Omental fat pad (tissue), 4 donors: Measurements from ENCODE around the gene CCDC171. TPM values are rescaled to one million over a fixed set of nuclear protein-coding genes. Genes with fewer than 3 reads are reported as not detected.

ENCODE experiments used
- ATAC-seq: fragments of 150-250 bp; one replicate; pipeline ENCODE4 v1.9.1; 2016; ENCODE audit warnings: mild to moderate bottlenecking, moderate library complexity; ENCODE audit not compliant: low FRiP score
- DNase-seq: peaks from one replicate; pipeline ENCODE4 v3.0.0-alpha.2; 2019; ENCODE audit warnings: low spot score
- total RNA-seq, 4 donors: library from RNA; depleted of rRNA; stranded (reverse); fragments of >200 nt; gene quantifications; one replicate each; pipeline ENCODE4 v1.1.0, GENCODE V29; 2016
- TF ChIP-seq, protein P1 (sequence below), 3 donors: fragments of 450-650 bp; IDR thresholded peaks; one replicate each; pipeline ENCODE4 v1.5.1; 2016 to 2017; ENCODE audit warnings: antibody characterized with exemption in 3 of 3, mild to moderate bottlenecking in 3 of 3, moderate library complexity in 2 of 3

The CCDC171 gene
- total RNA-seq, 4 donors from 2014 or later, result 1.1 to 5.0 (median 2.1) TPM

DNA sequence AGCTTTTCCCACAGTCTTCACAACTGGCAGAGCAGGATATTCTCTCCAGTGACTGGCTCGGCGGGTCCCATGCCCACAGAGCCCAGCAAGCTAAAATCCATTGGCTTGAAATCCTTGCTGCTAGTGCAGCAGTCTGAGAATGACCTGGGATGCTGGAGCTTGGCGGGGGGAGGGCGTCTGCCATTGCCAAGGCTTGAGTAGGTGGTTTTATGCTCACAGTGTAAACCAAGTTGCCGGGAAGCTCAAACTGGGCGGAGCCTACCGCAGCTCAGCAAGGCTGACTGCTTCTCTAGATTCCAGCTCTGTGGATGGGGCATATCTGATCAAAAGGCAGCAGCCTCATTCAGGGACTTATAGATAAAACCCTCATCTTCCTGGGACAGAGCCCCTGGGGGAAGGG, 194.1 kb downstream of the CCDC171 start:
- ATAC-seq (no peak), DNase-seq (no peak)
- TF ChIP-seq, protein P1, sequence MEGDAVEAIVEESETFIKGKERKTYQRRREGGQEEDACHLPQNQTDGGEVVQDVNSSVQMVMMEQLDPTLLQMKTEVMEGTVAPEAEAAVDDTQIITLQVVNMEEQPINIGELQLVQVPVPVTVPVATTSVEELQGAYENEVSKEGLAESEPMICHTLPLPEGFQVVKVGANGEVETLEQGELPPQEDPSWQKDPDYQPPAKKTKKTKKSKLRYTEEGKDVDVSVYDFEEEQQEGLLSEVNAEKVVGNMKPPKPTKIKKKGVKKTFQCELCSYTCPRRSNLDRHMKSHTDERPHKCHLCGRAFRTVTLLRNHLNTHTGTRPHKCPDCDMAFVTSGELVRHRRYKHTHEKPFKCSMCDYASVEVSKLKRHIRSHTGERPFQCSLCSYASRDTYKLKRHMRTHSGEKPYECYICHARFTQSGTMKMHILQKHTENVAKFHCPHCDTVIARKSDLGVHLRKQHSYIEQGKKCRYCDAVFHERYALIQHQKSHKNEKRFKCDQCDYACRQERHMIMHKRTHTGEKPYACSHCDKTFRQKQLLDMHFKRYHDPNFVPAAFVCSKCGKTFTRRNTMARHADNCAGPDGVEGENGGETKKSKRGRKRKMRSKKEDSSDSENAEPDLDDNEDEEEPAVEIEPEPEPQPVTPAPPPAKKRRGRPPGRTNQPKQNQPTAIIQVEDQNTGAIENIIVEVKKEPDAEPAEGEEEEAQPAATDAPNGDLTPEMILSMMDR (IDR thresholded peaks at IDR 0.05), result no peak

DNA sequence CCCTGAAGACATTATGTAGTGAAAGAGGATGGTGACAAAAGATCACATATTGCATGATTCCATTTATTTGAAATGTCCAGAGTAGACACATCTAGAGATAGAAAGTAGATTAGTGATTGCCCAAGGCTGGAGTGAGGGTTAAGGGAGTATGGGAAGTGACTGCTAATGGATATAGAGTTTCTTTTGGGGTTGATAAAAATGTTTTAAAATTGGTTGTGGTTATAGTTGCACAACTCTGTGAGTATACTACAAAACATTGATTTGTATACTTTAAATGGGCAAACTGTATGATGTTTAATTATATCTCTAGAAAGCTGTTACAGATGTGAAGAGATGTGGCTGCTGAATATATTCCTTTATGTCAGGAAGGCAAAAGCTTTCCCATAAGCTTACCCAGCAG, 202.8 kb downstream of the CCDC171 start:
- no peak for DNase-seq
- no peak for ATAC-seq
- TF ChIP-seq, protein P1 (IDR thresholded peaks at IDR 0.05), result no peak

DNA sequence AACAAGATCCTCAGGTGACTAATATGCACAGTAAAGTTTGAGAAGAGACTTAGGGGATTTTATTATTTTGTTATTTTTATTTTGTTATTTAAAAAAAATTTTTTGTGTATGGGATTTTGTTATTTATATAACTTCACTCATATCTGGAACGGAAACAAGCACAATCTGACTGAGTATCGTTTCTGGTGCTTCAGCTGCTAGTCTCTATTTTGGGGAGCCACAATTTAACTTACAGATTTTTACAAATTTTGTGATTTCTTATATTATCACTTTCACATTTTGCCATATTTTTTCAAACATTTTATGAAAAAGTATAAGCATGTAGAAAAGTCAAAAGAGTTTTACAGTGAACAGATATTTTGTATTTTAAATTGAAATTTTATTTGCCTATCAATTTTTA, 208.7 kb downstream of the CCDC171 start:
- DNase-seq, result no peak
- TF ChIP-seq, protein P1 (IDR thresholded peaks at IDR 0.05), result no peak
- no peak for ATAC-seq

DNA sequence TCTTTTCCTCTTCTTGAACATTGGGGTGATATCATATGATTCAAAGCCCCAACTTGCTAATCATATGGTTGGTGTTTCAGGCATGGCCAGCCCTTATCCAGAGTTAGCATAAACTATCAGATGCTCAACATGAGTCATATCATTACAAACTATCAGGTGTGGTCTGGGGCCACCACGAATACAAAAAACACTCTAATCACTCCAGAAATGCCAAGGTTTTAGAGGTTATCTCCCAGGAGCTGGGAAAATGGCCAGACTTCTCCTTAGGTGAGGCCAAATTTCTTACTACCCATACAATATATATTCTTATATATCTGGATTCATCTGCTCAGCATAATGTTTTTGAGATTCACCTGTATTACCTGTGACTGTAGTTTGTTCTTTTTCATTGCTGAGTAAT, 210.5 kb downstream of the CCDC171 start:
- TF ChIP-seq, protein P1 (IDR thresholded peaks at IDR 0.05), result no peak
- DNase-seq (no peak), ATAC-seq (no peak)

DNA sequence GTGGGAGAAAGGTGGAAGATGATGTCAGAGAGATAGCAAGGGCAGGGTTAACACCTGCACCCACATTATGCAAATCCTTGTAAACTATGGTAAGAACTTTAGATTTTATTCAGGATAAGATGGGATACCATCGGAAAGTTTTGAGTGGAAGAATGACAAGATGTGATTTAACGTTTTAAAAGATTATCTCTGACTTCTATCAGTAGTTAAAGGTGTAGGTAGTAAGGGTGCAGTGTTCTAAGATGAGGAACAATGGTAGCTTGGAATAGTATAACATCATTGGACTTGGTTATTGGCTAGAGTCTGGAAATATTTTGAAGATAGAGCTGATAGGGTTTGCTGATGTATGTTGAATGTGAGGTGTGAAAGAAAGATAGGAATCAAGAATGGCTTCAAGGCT, 211.3 kb downstream of the CCDC171 start:
- ATAC-seq (no peak), DNase-seq (no peak)
- TF ChIP-seq, protein P1 (IDR thresholded peaks at IDR 0.05), result no peak

DNA sequence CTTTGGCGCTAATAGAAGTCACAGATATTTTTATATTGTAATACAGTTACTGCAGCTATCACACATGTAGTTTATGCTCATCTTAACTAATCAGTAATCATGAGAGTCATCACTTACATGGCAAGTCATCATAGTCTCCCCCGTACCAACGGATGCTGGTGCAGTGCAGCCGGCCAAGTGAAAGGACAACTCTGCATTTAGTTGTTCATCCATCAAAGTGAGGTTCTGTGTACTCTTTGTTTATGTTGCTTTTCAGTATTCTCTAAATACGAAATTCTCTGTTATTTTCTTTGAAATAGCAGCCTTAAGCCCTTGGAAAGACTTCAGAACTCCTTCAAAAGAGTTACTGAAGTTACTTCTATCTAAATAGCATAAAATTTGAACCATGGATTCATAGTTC, 216.7 kb downstream of the CCDC171 start:
- ATAC-seq (no peak), DNase-seq (no peak)
- TF ChIP-seq, protein P1 (IDR thresholded peaks at IDR 0.05), result no peak

DNA sequence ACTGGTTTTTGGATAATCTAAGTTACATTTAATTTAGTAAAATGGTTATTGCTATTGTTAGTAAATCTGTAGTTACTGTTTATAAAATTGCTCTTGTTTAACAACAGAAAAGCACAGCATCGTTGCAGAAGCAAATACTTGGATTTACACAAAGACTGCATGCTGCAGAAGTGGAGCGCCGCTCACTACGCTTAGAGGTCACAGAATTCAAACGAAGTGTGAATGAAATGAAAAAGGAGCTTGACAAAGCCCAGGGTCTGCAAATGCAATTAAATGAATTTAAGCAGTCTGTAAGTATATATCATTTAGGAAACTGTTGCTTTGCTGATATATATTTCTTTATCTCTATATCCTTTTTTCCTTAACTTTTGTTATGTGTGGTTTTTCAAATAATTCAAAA, 226.0 kb downstream of the CCDC171 start:
- DNase-seq (no peak), ATAC-seq (no peak)
- TF ChIP-seq, protein P1 (IDR thresholded peaks at IDR 0.05), result no peak
